ENCODE data around the gene ENOX1.

GRCh38 chr13:43444081-43444480, 342.7 kb downstream of the ENOX1 start:
- no peak for TF ChIP-seq EZH2 (IDR thresholded peaks at IDR 0.05)
- no peak for TF ChIP-seq POLR2AphosphoS5 (IDR thresholded peaks at IDR 0.05; ENCODE audit: borderline replicate concordance, low read depth, low read length)

All from SK-N-MC (cell line).